Measurements from ENCODE around the gene DYNC1I1.

Gene DYNC1I1

DNA sequence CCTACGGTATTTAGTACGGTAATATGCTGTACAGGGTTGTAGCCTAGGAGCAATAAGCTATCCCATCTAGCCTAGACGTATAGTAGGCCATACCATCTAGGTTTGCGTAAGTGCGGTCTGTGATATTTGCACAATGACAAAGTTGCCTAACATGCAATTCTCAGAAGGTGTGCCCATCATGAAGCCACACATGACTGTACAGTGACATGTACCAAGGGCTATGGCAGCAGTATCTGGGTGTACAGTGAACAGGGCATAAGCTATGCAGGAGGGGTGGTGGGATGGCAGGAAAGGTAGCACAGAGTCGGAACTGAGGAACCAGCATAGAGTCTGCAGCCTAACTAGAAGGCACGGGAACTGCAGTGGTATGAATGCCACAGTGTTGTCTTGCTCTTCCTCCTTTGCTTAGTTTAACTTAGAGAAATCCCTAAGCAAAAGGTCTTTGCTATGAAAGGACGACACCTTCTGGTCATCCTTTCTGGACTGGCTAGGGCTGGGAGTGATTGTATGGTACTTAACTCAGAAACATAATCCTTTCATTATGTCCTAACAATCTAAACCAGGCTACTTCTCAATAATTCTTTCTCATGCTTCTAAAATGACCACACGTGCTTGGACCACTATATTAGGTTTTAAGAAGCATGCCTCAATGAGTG lies 93.5 kb downstream of the DYNC1I1 start:
- DNase-seq: no peak

DNA sequence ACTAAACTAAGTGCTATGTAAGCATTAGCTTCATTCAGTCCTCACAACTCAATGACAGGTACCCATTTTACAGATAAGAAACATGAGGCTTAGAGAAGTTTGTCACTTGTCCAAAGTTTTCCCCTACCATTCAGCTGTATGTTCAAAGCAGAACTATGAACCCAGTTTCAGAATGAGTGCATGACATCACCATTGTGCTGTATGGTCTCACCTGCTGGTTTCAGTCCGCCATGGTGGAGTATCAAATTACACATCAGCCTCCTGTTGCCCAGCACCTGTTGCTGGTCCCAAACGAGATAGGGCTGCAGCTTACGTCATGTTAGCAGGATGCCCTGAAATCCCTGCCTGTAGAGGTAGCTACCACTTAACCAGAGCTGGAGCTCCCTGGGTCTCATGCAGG lies 95.0 kb downstream of the DYNC1I1 start:
- DNase-seq: no peak

DNA sequence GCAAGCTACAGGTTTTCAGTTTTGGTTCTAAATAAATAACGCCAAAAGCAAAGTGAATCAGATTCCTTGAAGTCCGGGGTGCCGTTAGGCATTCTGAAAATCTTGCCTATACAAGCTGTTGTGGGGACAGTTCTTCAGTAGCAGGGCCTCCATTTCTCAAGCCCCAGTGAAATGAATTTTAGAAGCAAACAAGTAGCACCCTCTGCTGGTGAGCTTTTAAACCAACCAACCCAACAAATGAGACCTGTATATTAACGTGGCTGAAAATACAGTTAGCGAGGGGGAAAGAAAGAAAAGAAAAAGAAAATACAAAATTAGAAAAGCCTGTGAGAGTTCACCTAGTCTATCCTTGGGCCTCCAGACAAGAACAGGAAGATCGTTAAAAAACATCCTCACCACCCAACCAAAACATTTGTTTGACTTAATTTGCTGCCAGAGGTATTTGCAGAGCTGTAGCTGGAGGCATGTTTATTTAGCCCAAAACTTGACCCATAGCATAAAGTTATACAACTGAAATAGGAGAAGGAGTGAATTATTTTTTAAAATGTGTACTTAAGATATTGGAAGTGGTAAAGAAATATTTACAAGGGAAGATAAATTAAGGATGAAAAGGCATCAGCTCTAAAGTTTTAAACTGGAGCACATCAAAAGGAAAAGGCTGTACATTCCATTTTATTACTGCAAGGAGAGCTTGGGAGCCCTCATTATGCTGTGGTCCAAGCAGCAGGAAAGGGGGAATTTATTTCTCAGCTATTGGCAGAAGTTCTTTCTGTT lies 98.9 kb downstream of the DYNC1I1 start:
- DNase-seq: no peak

DNA sequence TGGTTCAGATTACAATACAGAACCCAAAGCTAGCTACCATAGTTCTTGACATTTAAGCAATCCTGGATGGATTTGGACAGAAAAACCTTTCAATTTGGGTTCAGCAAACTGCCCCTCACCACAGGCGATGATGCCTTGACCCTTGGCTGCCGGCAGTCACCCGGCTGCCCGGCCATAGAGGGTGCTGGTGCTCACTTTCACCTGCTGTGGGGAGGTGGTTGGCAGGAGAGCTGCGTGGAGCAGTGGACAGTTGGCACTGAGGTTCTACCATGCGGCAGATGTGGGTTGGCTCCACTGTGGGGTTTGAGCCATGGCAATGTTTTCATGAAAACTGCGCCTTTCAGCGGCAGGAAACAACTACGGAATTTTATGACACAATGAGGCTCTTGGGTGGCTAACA lies 99.5 kb downstream of the DYNC1I1 start:
- no peak for DNase-seq

DNA sequence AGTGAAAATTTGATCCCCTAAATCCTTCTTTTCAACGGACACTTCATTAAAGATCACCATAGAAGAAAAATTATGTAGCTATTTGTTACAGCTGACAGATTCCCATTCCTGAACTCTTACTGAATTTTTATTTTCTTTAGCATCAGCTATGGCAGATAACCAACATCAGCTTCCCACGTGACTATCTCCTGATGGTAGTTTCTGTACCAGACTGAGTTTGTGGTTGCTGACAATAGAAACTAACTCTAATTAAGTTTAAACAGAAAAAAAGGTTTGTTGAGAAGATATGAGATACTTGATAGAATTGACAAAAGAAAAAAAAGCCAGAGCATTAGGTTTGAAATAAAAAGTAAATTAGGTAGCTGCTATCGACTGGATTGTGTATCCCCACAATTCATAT lies 101.8 kb downstream of the DYNC1I1 start:
- no peak for DNase-seq

DNA sequence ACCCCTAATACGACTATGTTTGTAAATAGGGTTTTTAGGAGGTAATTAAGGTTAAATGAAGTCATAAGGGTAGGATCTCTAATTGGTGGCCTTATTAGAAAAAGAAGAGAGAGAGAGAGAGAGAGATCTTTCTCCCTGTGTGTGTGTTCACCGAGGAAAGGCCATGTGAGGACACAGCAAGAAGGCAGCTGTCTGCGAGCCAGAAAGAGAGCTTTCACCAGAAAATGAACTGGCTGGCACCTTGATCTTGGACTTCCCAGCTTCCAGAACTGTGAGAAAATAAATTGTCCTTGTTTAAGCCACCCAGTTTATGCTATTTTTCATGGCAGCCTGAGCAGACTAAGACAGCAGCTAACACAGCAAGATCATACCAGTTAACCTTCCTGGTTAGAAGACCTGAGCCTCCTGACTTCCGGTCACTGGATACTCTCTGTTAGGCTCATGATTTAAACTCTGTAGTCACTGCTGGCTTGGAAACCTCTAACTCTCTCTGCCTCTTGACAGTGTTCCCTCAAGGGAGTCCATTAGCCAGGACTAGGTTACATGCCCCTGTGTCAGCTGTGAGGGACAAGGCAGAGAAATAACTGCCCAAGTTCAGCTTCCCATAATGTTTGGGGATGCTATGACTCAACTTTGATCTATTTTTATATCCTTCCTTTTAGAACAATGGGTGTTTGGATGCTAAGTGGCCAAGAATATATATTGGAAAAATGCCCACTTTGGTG lies 102.3 kb downstream of the DYNC1I1 start:
- DNase-seq: no peak

DNA sequence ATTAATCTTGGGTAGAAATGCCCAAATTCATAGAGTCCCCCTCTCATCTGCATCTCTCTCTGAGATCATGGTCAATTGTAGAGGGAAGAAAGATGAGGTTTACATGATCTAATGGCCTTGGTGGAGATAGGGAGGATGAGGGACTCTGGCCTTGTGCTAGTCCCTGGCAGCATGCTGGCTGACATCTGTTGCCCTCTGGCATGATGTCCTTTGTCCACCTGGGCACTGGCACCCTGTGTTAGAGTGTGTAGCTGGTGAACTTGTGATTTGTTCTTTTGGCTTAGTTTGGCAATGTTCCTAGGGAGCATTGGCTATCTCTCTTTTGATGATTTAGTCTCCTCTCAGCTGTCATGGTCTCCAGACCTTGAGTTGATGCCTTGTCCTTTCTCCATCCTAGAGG lies 103.2 kb downstream of the DYNC1I1 start:
- DNase-seq: no peak

DNA sequence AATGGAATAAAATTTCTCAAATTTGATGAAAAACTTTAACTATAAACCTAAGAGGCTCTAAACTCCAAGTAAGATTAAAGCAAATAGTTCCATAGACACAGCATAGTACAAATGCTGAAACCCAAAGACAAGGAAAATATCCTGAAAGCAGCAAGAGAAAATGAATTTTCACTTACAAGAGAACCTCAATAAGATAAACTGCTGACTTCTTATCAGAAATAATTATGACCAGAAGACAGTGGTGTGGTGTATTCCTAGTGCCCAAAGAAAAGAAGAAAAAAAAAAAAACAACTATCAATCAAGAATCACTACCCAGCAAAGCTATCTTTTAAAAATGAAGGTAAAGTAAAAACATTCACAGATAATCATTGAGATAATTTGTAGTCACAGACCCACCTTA lies 106.3 kb downstream of the DYNC1I1 start:
- no peak for DNase-seq

DNA sequence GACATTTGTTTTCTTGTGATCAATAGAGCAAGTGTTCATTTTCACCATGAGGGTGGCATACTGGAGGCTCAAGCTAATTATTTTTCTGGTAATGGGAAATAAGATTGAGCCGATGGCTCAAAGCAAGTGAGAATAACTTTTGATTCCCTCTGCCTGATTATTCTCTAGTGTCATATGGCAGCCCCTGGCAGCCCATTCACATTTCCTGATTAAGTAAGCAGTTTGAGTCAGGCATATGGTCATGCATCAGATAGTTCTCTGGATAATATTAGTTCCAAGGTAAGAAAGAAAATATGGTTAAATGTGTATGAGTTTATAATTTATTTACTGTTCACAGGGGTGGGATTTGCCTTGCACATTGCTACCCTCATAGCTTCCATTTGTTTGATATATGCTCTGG lies 109.2 kb downstream of the DYNC1I1 start:
- DNase-seq: no peak

DNA sequence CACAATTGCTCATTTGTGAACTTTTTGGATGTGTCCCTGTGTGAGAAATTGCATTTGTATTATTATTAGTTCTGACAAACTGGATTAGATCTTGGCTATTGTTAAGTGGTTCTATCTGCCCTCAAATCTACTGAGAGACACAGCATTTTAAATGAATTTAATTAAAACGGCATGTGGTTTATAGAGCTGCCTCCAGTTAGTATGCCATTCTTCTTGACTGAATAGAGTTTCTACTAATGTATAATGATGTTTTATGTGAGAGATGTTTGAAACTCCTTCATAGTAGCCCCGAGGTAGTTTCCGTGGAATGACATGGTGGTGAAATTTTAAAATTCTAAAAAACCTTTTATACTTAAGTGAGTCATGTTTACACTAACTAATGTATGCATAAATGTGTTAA lies 110.9 kb downstream of the DYNC1I1 start:
- no peak for DNase-seq

DNA sequence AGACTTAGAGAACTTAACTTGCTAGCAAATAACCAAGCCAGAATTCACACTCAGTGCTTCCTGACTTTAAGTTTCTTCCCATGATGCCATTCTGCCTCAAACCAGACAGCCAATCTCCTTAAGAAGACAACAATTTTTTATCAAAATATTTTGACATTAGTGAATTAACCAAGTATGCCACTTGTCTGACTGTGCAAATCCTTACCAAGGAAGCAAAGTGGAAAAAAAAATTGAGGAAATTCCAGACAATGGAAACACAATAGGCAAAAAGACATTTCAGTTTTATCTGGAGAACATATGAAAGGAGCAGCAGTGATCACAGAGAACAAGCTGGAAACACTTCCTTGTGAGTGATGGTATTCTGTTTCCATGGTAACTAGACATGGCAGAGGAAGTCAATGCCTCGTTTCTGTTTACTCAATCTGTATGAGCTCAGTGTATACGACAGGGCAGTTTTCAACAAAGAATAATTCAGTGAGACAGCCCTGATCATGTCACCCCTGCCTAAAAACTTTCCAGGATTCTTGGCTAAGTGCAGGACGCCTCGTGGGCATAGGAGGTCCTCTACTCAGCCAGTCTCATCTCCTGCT lies 114.2 kb downstream of the DYNC1I1 start:
- DNase-seq: no peak

DNA sequence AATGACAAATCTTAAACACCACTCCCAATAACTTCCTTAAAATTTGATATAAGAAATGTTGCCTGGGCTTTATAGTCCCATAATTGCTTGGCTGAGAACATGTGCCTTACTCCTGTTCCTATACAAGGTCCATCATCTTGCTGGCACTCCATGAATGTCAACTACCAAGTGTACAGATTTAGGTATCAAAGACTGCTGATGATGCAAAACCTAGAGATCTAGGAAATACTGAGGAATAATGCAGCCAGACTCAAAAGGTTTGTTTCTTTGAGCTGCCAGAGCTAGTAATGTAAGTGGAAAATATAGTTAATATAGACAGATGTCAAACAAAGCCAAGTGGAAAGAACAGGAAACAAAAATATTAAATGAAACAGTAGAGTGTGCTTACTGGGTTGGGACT lies 121.1 kb downstream of the DYNC1I1 start:
- DNase-seq: no peak

DNA sequence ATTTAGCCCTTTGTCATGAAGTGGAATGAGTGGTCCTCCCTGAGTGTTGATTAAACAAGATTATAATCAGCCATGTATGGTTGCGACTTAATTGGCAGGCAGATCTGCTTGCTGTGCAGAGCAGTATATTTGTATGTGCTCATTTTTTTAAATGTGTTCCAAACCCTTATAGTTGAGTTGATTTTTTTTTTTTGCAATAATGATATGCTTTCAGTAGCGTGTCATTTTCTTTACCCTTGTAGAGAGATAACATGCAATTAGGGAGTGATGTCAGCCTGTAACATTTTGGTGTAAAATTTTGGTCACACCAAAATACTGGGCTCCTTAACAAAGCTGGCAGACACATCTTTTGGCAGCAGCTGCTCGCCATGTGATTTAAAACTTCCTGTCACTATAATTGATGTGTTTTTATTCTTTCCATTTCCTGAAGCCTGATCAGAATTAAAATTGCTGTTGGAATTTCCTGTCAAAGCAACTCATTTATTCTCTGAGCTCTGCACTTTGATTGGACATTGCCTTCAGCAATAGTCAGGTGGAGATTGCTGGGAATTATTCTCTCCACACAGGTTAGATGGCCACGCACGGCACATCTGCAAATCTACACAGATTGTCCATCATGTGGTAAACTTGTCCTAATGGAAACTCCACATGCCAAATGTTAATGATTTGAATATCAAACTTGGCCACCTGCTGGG lies 125.3 kb downstream of the DYNC1I1 start:
- DNase-seq: no peak

DNA sequence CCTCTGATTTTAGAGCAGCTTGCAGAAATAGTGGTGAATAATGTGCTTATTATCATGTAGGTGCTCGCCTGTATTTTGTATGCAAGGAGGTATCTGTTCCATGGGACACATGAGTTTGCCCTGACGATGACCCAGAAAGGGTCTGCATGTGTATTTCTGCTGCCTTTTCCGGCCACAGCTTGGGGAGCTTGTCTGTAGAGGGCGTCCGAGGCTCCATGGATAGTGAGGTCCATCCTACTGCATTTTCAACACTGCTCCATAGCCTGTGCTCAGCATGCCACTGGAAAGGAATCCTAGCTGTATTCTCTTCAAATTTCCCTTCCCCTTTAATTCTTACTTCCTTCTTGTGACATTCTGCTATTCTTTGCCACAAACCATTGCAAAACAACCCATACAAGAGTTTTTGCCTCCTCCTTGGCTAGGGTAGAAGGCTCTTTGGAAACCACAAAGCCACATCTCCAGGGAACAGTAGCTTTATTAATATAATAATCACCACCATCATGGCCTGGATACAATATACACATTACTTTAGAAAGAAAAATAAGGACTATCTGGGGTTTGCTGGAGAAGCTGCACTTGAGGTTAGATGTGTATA lies 127.7 kb downstream of the DYNC1I1 start:
- DNase-seq: no peak

DNA sequence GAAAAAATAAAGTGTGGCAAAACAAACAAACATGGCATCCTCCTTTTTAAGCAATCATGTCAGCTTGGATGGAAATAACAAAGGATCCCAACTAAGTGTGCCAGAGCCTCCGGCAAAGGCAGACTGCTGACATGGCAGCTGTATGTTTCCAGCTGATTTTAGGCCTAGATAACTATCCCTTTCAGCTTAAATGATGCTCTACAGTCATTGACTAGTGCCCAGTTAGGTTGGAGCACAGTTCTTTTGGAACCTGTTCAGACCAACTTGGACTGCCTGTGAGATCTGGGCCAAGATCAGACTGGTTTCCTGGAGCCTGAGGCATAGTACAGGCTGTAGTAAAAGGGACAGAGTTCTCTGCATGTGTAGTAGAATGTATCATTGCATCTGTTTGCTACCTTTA lies 128.7 kb downstream of the DYNC1I1 start:
- DNase-seq: no peak

DNA sequence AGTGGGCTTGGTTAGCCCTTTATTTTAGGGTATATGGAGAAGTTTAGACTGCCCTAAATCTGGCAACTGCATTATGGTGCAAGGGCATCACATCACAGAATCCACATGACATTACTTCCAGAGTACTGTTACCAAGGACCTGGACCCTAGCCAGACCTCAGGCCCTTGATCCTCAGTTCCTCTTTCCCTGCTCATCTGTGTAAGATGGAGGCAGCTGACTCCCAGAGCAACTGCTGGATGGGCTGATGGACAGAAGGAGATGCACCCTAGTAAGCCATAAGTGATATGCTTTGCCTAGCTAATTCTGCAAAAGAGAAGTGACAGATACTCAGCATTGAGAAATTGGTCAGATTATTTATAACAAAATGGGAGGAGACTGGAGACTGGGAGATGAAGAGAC lies 131.7 kb downstream of the DYNC1I1 start:
- no peak for DNase-seq

DNA sequence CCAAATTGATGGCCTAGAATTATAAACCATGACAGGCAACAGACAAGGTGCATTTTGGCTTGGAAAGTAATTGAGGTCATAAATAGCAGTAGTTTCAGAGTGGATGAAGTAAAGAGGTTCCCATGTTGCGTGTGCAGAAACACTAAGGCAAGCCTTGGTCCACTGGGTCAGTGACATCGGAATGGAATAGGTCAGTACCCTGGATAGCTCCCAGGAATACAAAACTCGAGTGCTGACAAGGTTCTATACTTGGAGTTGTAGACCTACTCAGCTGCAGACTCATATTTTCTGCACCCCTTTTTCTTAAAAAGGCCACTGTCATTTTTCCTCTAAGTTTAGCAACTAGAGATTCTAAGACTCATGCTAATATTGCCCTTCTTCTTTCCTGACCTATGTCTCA lies 132.8 kb downstream of the DYNC1I1 start:
- DNase-seq: no peak

DNA sequence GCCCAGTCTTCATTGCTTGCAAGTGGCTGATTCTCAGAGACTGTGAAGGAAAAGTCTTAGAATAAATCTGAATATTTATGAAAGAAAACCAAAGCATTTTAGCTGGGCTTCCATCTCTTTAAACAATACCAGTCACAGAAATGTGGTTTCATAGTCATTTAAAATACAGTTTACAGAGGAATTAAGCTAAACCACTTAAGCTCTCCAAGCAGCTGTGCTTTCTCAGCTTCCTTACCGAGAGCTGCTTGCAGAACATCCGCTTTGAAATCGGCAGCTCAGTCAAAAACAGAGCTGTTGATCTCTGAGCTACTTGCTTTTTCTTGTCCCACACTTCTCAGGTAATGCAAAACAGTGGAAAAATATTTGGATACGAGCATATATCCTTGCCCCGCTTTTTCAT lies 134.5 kb downstream of the DYNC1I1 start:
- DNase-seq: no peak

DNA sequence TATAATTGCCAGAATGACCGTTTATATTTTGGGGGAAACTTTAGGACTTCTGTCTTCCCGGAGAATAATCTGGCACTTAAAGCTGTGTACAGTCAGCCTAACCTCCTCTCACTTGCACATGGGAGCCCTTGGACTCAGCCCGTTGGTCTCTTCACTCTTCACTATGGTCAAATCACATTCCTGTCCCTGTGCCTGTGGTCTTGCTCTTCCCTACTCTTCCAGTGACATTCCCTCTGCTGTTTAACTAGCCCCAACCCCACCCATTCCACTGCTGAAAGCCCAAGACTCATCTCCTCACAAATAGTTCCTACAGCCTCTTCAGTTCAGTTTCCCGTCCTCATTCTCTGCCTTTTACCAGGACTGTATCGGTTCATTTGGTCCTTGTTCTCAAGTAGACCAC lies 135.0 kb downstream of the DYNC1I1 start:
- DNase-seq: no peak

DNA sequence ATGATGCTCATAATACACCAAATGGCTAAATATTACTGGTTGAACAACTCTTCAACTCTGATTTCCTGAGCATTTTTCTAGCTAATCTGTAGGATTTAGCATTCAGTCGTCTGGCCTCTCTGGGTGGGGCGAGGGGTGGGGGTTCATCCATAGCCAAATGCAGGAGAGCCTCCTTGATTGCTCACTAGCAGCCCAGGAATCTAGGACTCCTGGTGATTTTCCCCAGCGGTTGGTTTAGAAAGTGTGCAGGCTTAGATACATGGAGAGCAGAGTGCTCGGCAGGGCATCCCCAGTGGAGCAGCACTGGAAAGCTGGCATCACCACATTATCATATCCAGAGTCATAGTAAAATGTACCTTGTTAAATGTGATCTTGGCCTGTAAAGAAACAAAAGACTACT lies 136.1 kb downstream of the DYNC1I1 start:
- no peak for DNase-seq

DNA sequence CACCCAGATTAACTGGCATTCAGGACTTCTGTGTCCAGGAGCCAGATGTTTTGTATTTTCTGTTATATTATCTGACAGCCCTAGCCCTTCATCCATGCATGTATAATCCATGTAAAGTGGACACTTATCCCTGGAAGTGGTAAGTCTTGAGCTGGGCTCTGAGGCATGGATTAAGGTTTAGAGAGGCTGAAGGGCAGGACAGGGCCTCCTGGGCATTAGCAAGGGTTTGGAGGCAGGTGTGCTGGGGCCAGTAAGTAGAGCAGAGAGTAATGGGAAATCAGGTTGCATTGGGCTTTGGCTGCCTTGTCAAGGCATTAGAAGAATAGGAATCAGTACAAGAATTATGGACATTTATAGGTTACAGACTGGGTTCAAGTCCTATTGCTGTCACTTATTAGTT lies 138.0 kb downstream of the DYNC1I1 start:
- no peak for DNase-seq

DNA sequence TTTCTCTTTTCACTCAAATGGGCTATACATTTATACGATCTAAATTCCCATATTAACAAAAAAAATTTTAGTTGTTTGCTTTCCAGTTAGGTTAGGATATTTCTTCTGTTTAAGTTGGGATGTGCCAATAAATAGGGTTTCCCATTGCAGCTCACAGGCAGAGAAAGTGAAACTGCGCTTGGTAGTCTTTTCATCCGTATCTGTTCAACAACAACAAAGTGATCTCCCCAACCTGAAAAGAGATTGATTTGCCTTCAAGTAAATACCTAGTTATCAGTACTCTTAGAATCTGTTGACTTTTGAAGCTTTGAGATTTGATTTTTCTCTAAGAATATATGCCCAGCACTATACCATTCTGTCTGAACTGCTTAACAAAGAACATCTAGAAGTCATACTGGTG lies 143.4 kb downstream of the DYNC1I1 start:
- no peak for DNase-seq
